IMR-90 (cell line): ENCODE measurements around the gene ZNF532.

ENCODE experiments used
- POLR2A ChIP-seq: IDR thresholded peaks from 2 replicates; pipeline ENCODE4 v1.6.1; 2012; ENCODE audit warnings: mild to moderate bottlenecking, low read depth, low read length
- TF ChIP-seq, protein P1 (sequence below): conservative IDR thresholded peaks from 2 replicates; pipeline ENCODE4 v1.5.1; 2012; ENCODE audit warnings: mild to moderate bottlenecking, low read depth, low read length, improper control_type of control experiment

DNA sequence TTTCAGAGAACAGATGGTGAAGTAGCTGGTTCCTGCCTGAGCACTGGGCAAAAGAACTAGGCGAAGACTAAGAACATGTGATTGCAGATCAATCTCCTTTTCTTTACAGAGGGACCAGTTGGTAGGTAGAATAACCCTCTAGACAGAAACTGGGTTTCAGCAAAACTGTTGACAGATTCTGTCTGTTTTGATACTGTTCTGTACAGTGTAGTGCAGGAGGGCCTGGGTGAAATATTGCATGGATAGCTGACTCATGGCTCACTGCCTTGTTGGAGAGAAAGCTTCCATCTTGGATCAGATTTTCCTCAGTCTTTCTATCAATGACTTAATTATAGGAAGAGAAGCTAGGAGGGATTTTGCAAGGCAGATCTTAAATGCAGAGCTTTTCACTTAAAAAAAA is 95.8 kb downstream of the ZNF532 start:
- TF ChIP-seq, protein P1, sequence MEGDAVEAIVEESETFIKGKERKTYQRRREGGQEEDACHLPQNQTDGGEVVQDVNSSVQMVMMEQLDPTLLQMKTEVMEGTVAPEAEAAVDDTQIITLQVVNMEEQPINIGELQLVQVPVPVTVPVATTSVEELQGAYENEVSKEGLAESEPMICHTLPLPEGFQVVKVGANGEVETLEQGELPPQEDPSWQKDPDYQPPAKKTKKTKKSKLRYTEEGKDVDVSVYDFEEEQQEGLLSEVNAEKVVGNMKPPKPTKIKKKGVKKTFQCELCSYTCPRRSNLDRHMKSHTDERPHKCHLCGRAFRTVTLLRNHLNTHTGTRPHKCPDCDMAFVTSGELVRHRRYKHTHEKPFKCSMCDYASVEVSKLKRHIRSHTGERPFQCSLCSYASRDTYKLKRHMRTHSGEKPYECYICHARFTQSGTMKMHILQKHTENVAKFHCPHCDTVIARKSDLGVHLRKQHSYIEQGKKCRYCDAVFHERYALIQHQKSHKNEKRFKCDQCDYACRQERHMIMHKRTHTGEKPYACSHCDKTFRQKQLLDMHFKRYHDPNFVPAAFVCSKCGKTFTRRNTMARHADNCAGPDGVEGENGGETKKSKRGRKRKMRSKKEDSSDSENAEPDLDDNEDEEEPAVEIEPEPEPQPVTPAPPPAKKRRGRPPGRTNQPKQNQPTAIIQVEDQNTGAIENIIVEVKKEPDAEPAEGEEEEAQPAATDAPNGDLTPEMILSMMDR: no peak
- TF ChIP-seq POLR2A: no peak
